Endodermal cell (in vitro differentiated cells): ENCODE measurements around the gene PNPLA7. TPM values are rescaled to one million over a fixed set of nuclear protein-coding genes. Genes with fewer than 3 reads are reported as not detected.

Source experiments
- DNase-seq: peaks from one replicate; pipeline ENCODE4 v3.0.0-alpha.2; 2017
- H3K27ac ChIP-seq: 2 replicates; pipeline ENCODE4 v1.5.1; 2013; ENCODE audit warnings: mild to moderate bottlenecking, low read depth, low read length, moderate library complexity
- H3K27me3 ChIP-seq: 2 replicates; pipeline ENCODE4 v1.6.1; 2013; ENCODE audit warnings: mild to moderate bottlenecking, low read length, moderate library complexity; ENCODE audit not compliant: insufficient read depth, control insufficient read depth, poor library complexity, severe bottlenecking
- H3K36me3 ChIP-seq: 2 replicates; pipeline ENCODE4 v1.7.0; 2013; ENCODE audit warnings: mild to moderate bottlenecking, low read length, moderate library complexity; ENCODE audit not compliant: control insufficient read depth, insufficient read depth
- H3K4me1 ChIP-seq: one replicate; pipeline ENCODE4 v1.7.0; 2013; ENCODE audit warnings: low read length; ENCODE audit not compliant: control insufficient read depth, insufficient read depth
- H3K4me3 ChIP-seq: 2 replicates; pipeline ENCODE4 v1.5.1; 2013; ENCODE audit warnings: mild to moderate bottlenecking, low read length, moderate library complexity
- H3K9ac ChIP-seq: 2 replicates; pipeline ENCODE4 v1.6.1; 2013; ENCODE audit warnings: mild to moderate bottlenecking, low read length, moderate library complexity; ENCODE audit not compliant: poor library complexity, severe bottlenecking; ENCODE audit errors: extremely low read depth
- H3K9me3 ChIP-seq: 2 replicates; pipeline ENCODE4 v1.6.1; 2013; ENCODE audit warnings: mild to moderate bottlenecking, low read length, moderate library complexity; ENCODE audit not compliant: control insufficient read depth
- H3K27ac Mint-ChIP-seq: 2 replicates; pipeline ENCODE4 v1.8.0; 2020; ENCODE audit warnings: mixed read lengths
- H3K27me3 Mint-ChIP-seq: 2 replicates; pipeline ENCODE4 v1.8.0; 2021; ENCODE audit warnings: mild to moderate bottlenecking, mixed read lengths; ENCODE audit not compliant: insufficient read depth
- H3K36me3 Mint-ChIP-seq: 2 replicates; pipeline ENCODE4 v1.8.0; 2020; ENCODE audit warnings: low read depth, mixed read lengths
- H3K4me1 Mint-ChIP-seq: 2 replicates; pipeline ENCODE4 v1.8.0; 2020; ENCODE audit warnings: mixed read lengths
- H3K4me3 Mint-ChIP-seq: 2 replicates; pipeline ENCODE4 v1.8.0; 2020; ENCODE audit warnings: mild to moderate bottlenecking, moderate library complexity, mixed read lengths
- H3K9me3 Mint-ChIP-seq: 2 replicates; pipeline ENCODE4 v1.8.0; 2020; ENCODE audit warnings: mild to moderate bottlenecking, mixed read lengths
- CTCF ChIP-seq: fragments of 200-600 bp; sonication (generic); conservative IDR thresholded peaks from 2 replicates; pipeline ENCODE4 v1.5.0; 2021; ENCODE audit warnings: antibody characterized with exemption, mild to moderate bottlenecking
- WGBS, 2 experiments: methylation state at CpG; one replicate each; pipeline versions ENCODE4 v1.1.5 to v1.1.7; 2013; ENCODE audit warnings: missing lambda C conversion rate in 2 of 2, mixed read lengths in 1 of 2; ENCODE audit not compliant: insufficient coverage in 1 of 2, insufficient read length in 1 of 2; 5-methylcytosine and 5-hydroxymethylcytosine counted together
- total RNA-seq, 2 donors: library from RNA; stranded (reverse); fragmentation: NEBNext Ultra II Directional in 1 of 2; extraction: Animal tissue kit (Norgen Biotek cat#: 25700) in 1 of 2; gene quantifications; 2 replicates in 1 of 2; 3 replicates in 1 of 2; pipeline ENCODE4 v1.2.1, GENCODE V29; 2021

PNPLA7 gene
- total RNA-seq, 2 donors from 2014 or later: 2.0 to 2.4 TPM

GRCh38 chr9:137433349-137433915 lies 116.8 kb downstream of the PNPLA7 start:
- TF ChIP-seq CTCF: no peak
- Mint-ChIP-seq H3K36me3 (no peaks in the 10 kb centered on the region), H3K4me1 (no peaks in the 10 kb centered on the region), H3K4me3 (no peak overlapping the region), H3K27me3 (no peaks in the 10 kb centered on the region), H3K9me3 (no peaks in the 10 kb centered on the region), H3K27ac (no peak overlapping the region)
- WGBS, 2 experiments: 86 to 87% methylated on average over 8 to 19 of the region's 19 CpGs
- Histone ChIP-seq H3K9me3 (no peaks in the 10 kb centered on the region), H3K36me3 (no peaks in the 10 kb centered on the region), H3K4me3 (no peak overlapping the region), H3K9ac (no peak overlapping the region), H3K4me1 (no peaks in the 10 kb centered on the region), H3K27me3 (no peaks in the 10 kb centered on the region), H3K27ac (no peak overlapping the region)
- DNase-seq: no peak

- Histone ChIP-seq H3K27me3 (no peaks in the 10 kb centered on the region), H3K9ac (no peak overlapping the region), H3K9me3 (no peaks in the 10 kb centered on the region), H3K4me1 (no peaks in the 10 kb centered on the region), H3K4me3 (no peak overlapping the region), H3K36me3 (no peaks in the 10 kb centered on the region), H3K27ac (no peak overlapping the region)
- no peaks in the 10 kb centered on the region for H3K36me3 Mint-ChIP-seq
- DNase-seq: no peak
- WGBS, 2 experiments: 93 to 100% methylated on average over 3 to 20 of the region's 20 CpGs
- H3K9me3 Mint-ChIP-seq: no peaks in the 10 kb centered on the region
- no peaks in the 10 kb centered on the region for H3K4me1 Mint-ChIP-seq
- no peak overlapping the region for H3K4me3 Mint-ChIP-seq
- H3K27ac Mint-ChIP-seq: no peak overlapping the region
- no peak for TF ChIP-seq CTCF
- no peaks in the 10 kb centered on the region for H3K27me3 Mint-ChIP-seq
These were observed 117.4 kb downstream of the PNPLA7 start for GRCh38 chr9:137432687-137433348.

- H3K9ac ChIP-seq: no peak overlapping the region
- no peaks in the 10 kb centered on the region for H3K27me3 ChIP-seq
- H3K36me3 Mint-ChIP-seq: no peaks in the 10 kb centered on the region
- no peak for DNase-seq
- H3K27me3 Mint-ChIP-seq: no peaks in the 10 kb centered on the region
- no peak for TF ChIP-seq CTCF
- no peaks in the 10 kb centered on the region for H3K4me1 ChIP-seq
- H3K4me1 Mint-ChIP-seq: no peaks in the 10 kb centered on the region
- WGBS, 2 experiments: 88 to 93% methylated on average over 12 to 21 of the region's 21 CpGs
- H3K9me3 ChIP-seq: no peaks in the 10 kb centered on the region
- H3K4me3 ChIP-seq: no peak overlapping the region
- no peaks in the 10 kb centered on the region for H3K36me3 ChIP-seq
- H3K4me3 Mint-ChIP-seq: no peak overlapping the region
- H3K9me3 Mint-ChIP-seq: no peaks in the 10 kb centered on the region
- no peak overlapping the region for H3K27ac Mint-ChIP-seq
- H3K27ac ChIP-seq: no peak overlapping the region
These were observed 118.7 kb downstream of the PNPLA7 start for GRCh38 chr9:137431416-137431931.
